ENCODE data around the gene NXPE3.
"Not testable (repeated sequence)": the region's sequence is repeated elsewhere in the genome, so short reads cannot be mapped to it uniquely, and the experiment has no call there.

Gene NXPE3

GRCh38 chr3:101744811-101745210 lies 34.2 kb upstream of the NXPE3 start (continued):
- TF ChIP-seq ZNF544 (tag by site-specific recombination; IDR thresholded peaks at IDR 0.05) (no peak), ZEB2 (tag by site-specific recombination; IDR thresholded peaks at IDR 0.05) (no peak), ZNF600 (tag by site-specific recombination; IDR thresholded peaks at IDR 0.05) (no peak), KLF16 (tag by site-specific recombination; IDR thresholded peaks at IDR 0.05) (no peak), GFI1B (tag by site-specific recombination; IDR thresholded peaks at IDR 0.05) (no peak), ZNF585B (tag by site-specific recombination; IDR thresholded peaks at IDR 0.05) (no peak)
- TF ChIP-seq, protein P1, sequence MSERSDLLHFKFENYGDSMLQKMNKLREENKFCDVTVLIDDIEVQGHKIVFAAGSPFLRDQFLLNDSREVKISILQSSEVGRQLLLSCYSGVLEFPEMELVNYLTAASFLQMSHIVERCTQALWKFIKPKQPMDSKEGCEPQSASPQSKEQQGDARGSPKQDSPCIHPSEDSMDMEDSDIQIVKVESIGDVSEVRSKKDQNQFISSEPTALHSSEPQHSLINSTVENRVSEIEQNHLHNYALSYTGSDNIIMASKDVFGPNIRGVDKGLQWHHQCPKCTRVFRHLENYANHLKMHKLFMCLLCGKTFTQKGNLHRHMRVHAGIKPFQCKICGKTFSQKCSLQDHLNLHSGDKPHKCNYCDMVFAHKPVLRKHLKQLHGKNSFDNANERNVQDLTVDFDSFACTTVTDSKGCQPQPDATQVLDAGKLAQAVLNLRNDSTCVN (tag by site-specific recombination; optimal IDR thresholded peaks at IDR 0.05), result no peak

DNA sequence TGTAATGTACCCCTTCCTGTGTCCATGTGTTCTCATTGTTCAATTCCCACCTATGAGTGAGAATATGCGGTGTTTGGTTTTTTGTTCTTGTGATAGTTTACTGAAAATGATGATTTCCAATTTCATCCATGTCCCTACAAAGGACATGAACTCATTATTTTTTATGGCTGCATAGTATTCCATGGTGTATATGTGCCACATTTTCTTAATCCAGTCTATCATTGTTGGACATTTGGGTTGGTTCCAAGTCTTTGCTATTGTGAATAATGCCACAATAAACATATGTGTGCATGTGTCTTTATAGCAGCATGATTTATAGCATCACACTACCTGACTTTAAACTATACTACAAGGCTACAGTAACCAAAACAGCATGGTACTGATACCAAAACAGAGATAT lies 33.1 kb upstream of the NXPE3 start:
- H3K36me3 ChIP-seq (ENCODE audit: control insufficient read depth in 2 of 2, insufficient read depth in 1 of 2, low read length in 2 of 2); H3K9me3 ChIP-seq (ENCODE audit: control insufficient read depth, insufficient read depth, low read depth, low read length); H3K27ac ChIP-seq (ENCODE audit: extremely low read depth, low read depth, low read length); H3K4me1 ChIP-seq (ENCODE audit: control insufficient read depth, insufficient read depth, low read length); H3K4me3 ChIP-seq (ENCODE audit: low read depth, low read length); CTCF ChIA-PET; POLR2A ChIA-PET: not testable (repeated sequence)
- peak; percentile 77 for TF ChIP-seq ZNF146 (tag by site-specific recombination; IDR thresholded peaks at IDR 0.05)

DNA sequence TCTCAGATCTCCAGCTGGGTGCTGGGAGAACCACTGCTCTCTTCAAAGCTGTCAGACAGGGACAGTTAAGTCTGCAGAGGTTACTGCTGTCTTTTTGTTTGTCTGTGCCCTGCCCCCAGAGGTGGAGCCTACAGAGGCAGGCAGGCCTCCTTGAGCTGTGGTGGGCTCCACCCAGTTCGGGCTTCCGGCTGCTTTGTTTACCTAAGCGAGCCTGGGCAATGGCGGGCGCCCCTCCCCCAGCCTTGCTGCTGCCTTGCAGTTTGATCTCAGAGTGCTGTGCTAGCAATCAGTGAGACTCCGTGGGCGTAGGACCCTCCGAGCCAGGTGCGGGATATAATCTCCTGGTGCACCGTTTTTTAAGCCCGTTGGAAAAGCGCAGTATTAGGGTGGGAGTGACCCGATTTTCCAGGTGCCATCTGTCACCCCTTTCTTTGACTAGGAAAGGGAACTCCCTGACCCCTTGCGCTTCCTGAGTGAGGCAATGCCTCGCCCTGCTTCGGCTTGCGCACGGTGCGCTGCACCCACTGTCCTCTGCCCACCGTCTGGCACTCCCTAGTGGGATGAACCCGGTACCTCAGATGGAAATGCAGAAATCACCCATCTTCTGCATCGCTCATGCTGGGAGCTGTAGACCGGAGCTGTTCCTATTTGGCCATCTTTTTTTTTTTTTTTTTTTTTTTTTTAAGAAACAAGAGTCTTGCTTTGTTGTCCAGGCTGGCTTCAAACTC lies 25.5 kb upstream of the NXPE3 start:
- H3K9me3 ChIP-seq (ENCODE audit: control insufficient read depth, insufficient read depth, low read depth, low read length); H3K27ac ChIP-seq (ENCODE audit: extremely low read depth, low read depth, low read length); CTCF ChIA-PET; POLR2A ChIA-PET; H3K4me1 ChIP-seq (ENCODE audit: control insufficient read depth, insufficient read depth, low read length); H3K4me3 ChIP-seq (ENCODE audit: low read depth, low read length): not testable (repeated sequence)
- peaks cover 13 to 41% of the 10 kb centered on the region in 2 experiments for H3K36me3 ChIP-seq (ENCODE audit: control insufficient read depth in 2 of 2, insufficient read depth in 1 of 2, low read length in 2 of 2)

DNA sequence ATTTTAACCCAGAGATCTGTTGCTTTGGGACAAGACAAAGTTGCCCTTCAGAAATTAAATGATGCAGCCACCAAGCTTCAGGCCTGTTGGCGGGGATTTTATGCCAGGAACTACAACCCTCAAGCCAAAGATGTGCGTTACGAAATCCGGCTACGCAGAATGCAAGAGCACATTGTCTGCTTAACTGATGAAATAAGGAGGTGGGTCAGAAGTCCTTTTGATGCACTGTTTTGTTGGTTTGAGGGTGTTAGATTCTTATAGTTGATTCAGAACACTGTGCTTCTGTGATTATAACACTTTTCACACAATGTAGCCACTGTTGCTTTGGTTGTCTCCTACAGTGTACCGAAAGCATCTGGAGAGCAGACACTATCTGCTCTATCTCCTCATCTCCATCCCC lies 20.8 kb upstream of the NXPE3 start:
- Histone ChIP-seq H3K4me1 (ENCODE audit: control insufficient read depth, insufficient read depth, low read length) (no peaks in the 10 kb centered on the region), H3K9me3 (ENCODE audit: control insufficient read depth, insufficient read depth, low read depth, low read length) (no peaks in the 10 kb centered on the region), H3K27ac (ENCODE audit: extremely low read depth, low read depth, low read length) (no peak overlapping the region), H3K4me3 (ENCODE audit: low read depth, low read length) (no peak overlapping the region), H3K36me3 (ENCODE audit: control insufficient read depth in 2 of 2, insufficient read depth in 1 of 2, low read length in 2 of 2) (peaks cover 13 to 71% of the 10 kb centered on the region in 2 experiments)
- TF ChIP-seq PRDM1 (tag by site-specific recombination; IDR thresholded peaks at IDR 0.05) (no peak), YY2 (tag by site-specific recombination; IDR thresholded peaks at IDR 0.05) (no peak), BCL6B (tag by site-specific recombination; IDR thresholded peaks at IDR 0.05) (no peak), ZNF549 (tag by site-specific recombination; IDR thresholded peaks at IDR 0.05) (no peak), ZNF133 (tag by site-specific recombination; IDR thresholded peaks at IDR 0.05) (no peak), ELK4 (IDR thresholded peaks at IDR 0.05; ENCODE audit: borderline replicate concordance, low read depth, low read length) (no peak), YY1 (tag by site-specific recombination; IDR thresholded peaks at IDR 0.05) (no peak), ZBTB1 (tag by site-specific recombination; IDR thresholded peaks at IDR 0.05) (no peak), KLF9 (tag by site-specific recombination; IDR thresholded peaks at IDR 0.05; ENCODE audit: low read depth) (no peak)
- ChIA-PET CTCF (no interaction called here), POLR2A (no interaction called here)
